ENCODE data around the gene ERMARD.

The ERMARD gene

DNA sequence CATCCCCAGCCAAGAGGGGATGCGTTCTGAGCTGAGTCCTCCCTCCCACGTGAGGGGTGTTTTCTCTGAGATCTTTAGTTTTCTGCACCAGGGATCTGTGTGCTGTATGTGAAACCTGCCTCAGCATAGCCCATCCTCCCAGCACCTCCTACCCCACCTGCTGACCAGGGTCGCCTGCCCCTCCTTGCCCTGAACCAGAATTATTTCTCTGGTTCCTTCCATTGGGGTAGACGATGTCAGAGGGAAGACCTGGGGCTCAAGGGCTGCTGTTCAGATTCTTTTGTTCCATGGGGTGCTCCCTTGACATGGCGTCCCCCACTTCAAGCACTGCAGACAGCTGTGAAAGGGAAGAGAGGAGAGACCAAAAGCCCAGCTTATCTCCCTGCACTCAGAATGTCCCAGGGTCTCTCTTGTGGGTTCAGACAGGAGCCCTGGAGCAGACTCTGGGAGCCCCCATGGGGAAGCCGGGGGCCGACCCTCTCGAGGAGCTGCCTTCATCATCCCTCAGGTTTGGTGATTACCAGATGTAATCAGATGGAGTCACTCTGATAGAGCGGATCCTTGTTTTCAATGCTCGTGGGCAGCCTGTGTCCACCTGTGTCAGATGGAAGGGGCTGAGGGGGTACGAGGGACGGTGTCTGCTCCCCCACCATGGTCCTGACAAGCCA is 74.3 kb downstream of the ERMARD start:
- no peak for DNase-seq (ENCODE audit: low spot score)

- DNase-seq (ENCODE audit: low spot score), result no peak
These were observed 75.3 kb downstream of the ERMARD start for GRCh38 chr6:169826697-169827096.

DNA sequence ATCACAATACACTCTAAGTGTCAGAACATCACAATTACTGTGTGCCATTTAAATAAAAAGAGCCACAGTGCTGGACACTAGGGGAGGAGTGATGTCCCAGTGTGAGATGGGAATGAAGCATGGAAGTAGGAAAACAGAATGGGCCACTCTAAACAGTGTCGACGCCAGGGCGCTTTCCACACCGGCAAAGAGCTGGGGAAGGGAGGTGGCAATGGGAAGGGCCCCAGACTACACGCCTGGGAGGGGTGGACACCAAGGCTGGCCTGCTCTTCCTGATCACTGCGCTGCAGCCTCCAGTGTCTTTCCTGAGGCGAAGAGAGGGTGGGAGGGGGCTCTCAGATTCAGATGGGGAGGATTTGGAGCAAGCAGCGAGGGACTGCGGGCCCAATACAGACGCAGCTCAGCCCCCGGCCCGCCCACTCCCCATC is 75.9 kb downstream of the ERMARD start:
- DNase-seq (ENCODE audit: low spot score), result no peak

- DNase-seq (ENCODE audit: low spot score), result no peak
These were observed 76.8 kb downstream of the ERMARD start for GRCh38 chr6:169828176-169828575.

- no peak for DNase-seq (ENCODE audit: low spot score)
These were observed 78.4 kb downstream of the ERMARD start for GRCh38 chr6:169829786-169830185.

DNA sequence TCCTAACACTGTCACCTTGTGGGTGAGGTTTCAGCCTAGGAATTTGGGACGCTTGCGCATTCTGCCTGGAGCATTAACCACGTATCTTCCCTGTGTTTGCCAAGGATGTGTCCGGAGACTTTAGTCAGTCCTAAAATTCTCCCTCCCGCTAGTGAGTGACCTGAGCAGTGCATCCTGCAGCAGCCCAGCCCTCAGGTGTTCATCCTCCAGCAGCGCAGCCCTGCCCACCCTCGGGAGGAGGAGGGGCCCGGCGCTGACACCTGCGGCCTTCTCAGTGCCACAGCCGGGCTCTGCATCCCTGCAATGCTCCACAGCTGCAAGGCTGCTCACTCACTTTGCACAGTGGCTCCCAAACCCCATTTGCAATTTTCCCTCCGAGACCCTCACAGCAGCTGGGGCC is 79.5 kb downstream of the ERMARD start:
- DNase-seq (ENCODE audit: low spot score), result no peak

Measured in hematopoietic multipotent progenitor cell treated with erythropoietin and hydrocortisone succinate and interleukin-3 and kit ligand, for 15 days (in vitro differentiated cells).